ENCODE results near the gene SPATA18. TPM values are rescaled to one million over a fixed set of nuclear protein-coding genes. Genes with fewer than 3 reads are reported as not detected.

Gene SPATA18
- total and polyA plus RNA-seq, 2 of the 8 experiments (the other 6 are each of a cell fraction or from before 2014, with no cell fraction given): 1.4 to 2.4 TPM

DNA sequence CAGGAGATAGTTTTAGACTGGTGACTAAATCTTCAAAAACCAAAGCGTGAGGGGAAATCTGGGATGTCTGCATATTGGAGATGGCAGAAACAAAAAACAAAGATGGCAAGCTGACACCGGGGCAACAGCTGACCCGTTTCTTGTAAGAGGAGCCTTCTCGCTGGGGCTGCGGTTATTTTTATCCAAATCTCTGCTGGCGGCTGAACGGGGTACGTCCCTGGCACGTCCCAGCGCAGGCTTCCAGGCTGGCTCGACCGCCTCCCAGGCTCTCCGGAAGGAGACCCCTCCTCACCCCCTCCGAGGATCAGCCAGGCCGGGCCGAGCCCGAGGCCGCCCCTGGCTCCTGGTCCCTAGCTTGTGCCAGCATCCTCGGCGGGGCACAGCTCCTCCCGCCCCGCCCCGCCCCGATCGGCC, 13.4 kb upstream of the SPATA18 start:
- Histone ChIP-seq H3K23ac (ENCODE audit: insufficient read length) (no peak overlapping the region), H3K4me2 (ENCODE audit: insufficient read depth in 1 of 2, low read depth in 2 of 2, low read length in 2 of 2) (peak overlapping the region; percentile 66 to 81), H3K36me3 (ENCODE audit: control insufficient read depth in 2 of 4, insufficient read depth in 4 of 4, low read length in 3 of 4) (peaks cover 0 to 3% (median 0%) of the 10 kb centered on the region in 4 experiments; a peak in 1 of 8 replicates), H3K56ac (replicated peaks; ENCODE audit: insufficient read length, low read depth, low read length) (peak overlapping the region; percentile 10), H3K27ac (ENCODE audit: low read depth, low read length) (peak overlapping the region; percentile 52; the same call in 1 of the 2 replicates), H2BK12ac (ENCODE audit: low read depth, low read length) (no peak overlapping the region), H2BK20ac (ENCODE audit: low read length) (no peak overlapping the region), H4K20me1 (replicated peaks in 1 of 2; ENCODE audit: control insufficient read depth in 1 of 2, insufficient read depth in 2 of 2, low read length in 2 of 2) (peaks cover 0 to 4% of the 10 kb centered on the region in 2 experiments), H3K14ac (ENCODE audit: insufficient read length) (no peak overlapping the region), H3K4ac (replicated peaks; ENCODE audit: insufficient read length, low read depth, low read length) (no peak overlapping the region), H4K8ac (ENCODE audit: extremely low read depth, insufficient read depth, low read length) (peak overlapping the region; percentile 96; the same call in 1 of the 2 replicates), H2BK15ac (ENCODE audit: low read length) (no peak overlapping the region), H4K5ac (ENCODE audit: insufficient read length, low read depth, low read length) (peak overlapping the region; percentile 9), H3K9me3 (ENCODE audit: insufficient read depth in 2 of 2, low read depth in 1 of 2, low read length in 1 of 2) (no peaks in the 10 kb centered on the region), H3K79me1 (ENCODE audit: low read depth, low read length) (peaks cover 9% of the 10 kb centered on the region), H2BK120ac (replicated peaks; ENCODE audit: low read depth, low read length) (no peak overlapping the region), H2AFZ (ENCODE audit: low read length) (0 out of 2 replicates have a peak overlapping the region, but pooled peaks have one; percentile 0), H2AK5ac (ENCODE audit: low read depth, low read length) (no peak overlapping the region), H3K23me2 (ENCODE audit: low read depth, low read length) (peaks cover 5% of the 10 kb centered on the region; the same call in 1 of the 2 replicates), H4K91ac (replicated peaks; ENCODE audit: insufficient read length, low read length) (no peak overlapping the region), H3K4me1 (replicated peaks in 1 of 4; ENCODE audit: control insufficient read depth in 3 of 4, insufficient read depth in 4 of 4, low read length in 3 of 4) (peaks cover 0 to 2% (median 0%) of the 10 kb centered on the region in 4 experiments; a peak in 1 of 7 replicates), H3K18ac (ENCODE audit: extremely low read depth, low read length) (no peak overlapping the region), H3K79me2 (ENCODE audit: control insufficient read depth in 1 of 2, insufficient read depth in 2 of 2, low read length in 2 of 2) (peaks cover 0 to 28% of the 10 kb centered on the region in 2 experiments; a peak in 2 of 4 replicates), H2BK5ac (ENCODE audit: low read depth, low read length) (no peak overlapping the region), H3K9ac (replicated peaks in 1 of 4; ENCODE audit: extremely low read depth in 1 of 4, low read depth in 3 of 4, low read length in 3 of 4) (peak overlapping the region; percentile 52 to 70 (median 54); a peak in 6 of 7 replicates), H3K4me3 (ENCODE audit: extremely low read depth in 1 of 4, insufficient read depth in 2 of 4, low read depth in 3 of 4, low read length in 4 of 4) (peak overlapping the region; percentile 41 to 81 (median 68)), H3K27me3 (replicated peaks in 1 of 4; ENCODE audit: control insufficient read depth in 3 of 4, extremely low read depth in 1 of 4, insufficient read depth in 3 of 4, low read length in 3 of 4) (no peaks in the 10 kb centered on the region; a peak in 2 of 7 replicates)
- ChIA-PET CTCF (ENCODE audit: partially characterized antibody) (interaction anchor here (1.1 kb wide), 1 partner anchor 205 kb away, joined by 3 read pairs; no protein-coding TSS in a partner anchor), POLR2A (ENCODE audit: partially characterized antibody) (interaction anchor here (1.3 to 1.9 kb wide), 4 partner anchors 13 to 194 kb away, joined by 3 to 6 read pairs (median 6); partner anchors contain the start of genes DCUN1D4 and SPATA18)
- 1% methylated on average over 12 of the region's 25 CpGs; no CpG with 5 or more reads in 1 of the 2 experiments for WGBS, 2 experiments (ENCODE audit: extremely low coverage in 1 of 2, insufficient coverage in 1 of 2, insufficient read length in 1 of 2, insufficient replicate concordance in 2 of 2, low coverage in 1 of 2, low lambda C conversion rate in 2 of 2, missing lambda C conversion rate in 1 of 2)
- FAIRE-seq: no peak
- peak in 1 of 2 experiments; percentile 76 for DNase-seq (ENCODE audit: low read depth in 1 of 2, low spot score in 2 of 2)
- no peak for TF ChIP-seq TAF7 (optimal IDR thresholded peaks at IDR 0.05; ENCODE audit: borderline replicate concordance, low read depth, low read length)

All from H1 (cell line).